ENCODE data around the gene PLSCR1. TPM values are rescaled to one million over a fixed set of nuclear protein-coding genes. Genes with fewer than 3 reads are reported as not detected.

PLSCR1 gene
- total and polyA plus RNA-seq, 9 of the 15 experiments (the other 6 are each of a cell fraction or from before 2014, with no cell fraction given) = 40.6 to 122 (median 69.1) TPM

DNA sequence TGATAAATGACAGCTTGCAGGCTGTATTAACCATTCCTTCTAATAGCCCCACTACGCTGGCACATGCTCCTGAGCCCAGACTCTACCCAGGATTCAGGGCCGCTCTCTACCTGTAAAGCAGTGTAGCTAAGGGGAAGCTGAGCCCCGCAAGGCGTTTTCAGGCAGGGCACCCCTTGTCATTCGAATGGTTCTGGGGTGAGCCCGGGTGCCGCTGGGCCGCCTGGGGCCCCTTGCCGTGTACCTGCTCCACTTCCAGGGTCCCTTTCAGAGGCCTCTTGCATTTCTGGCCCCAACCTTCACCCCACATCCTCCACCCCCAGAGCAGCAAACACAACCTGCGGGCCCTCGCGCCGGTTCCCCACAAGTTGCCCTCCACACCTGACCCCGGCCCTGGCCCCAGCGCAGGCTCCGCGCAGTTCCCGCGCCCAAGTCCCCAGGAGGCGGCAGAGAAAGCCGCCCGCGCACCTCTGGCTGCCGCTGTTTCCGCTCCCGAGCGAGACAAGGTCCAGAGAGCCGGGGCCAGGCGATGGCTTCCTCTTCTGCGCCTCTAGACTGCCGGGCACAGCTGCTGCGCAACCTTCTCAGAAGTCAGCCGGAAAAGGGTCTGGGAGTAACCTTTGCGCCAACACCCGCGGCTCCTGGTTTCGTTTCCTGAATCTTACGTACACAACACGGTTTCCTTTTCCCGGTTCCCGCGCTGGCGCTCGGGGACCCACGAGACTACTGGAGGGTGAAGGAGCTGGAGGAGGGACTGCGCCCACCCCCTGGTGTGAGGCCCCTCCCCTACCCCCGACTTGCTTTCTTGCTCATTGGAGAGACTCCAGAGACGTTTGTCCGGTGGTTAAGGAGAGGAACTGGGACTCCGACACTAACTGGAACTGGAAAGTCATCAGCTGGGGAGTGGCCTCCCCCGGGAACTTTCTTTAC is at the start of gene PLSCR1 (continued):
- TF ChIP-seq NONO (IDR thresholded peaks at IDR 0.05; ENCODE audit: low read depth in 2 of 2, low read length in 1 of 2) (no peak), SREBF2 (CRISPR knock-in tag; IDR thresholded peaks at IDR 0.05) (no peak), NR1H2 (CRISPR knock-in tag; IDR thresholded peaks at IDR 0.05) (no peak), ZFX (CRISPR knock-in tag; IDR thresholded peaks at IDR 0.05) (peak; percentile 78), MBD2 (IDR thresholded peaks at IDR 0.05; ENCODE audit: borderline replicate concordance, low read depth) (peak; percentile 15; the same call in 1 of the 2 replicates), ZNF232 (CRISPR knock-in tag; IDR thresholded peaks at IDR 0.05) (no peak), SAP30 (IDR thresholded peaks at IDR 0.05; ENCODE audit: borderline replicate concordance, insufficient read depth, low read depth, low read length, poor library complexity, severe bottlenecking) (peak; percentile 38), DPF2 (IDR thresholded peaks at IDR 0.05) (no peak), ZNF175 (CRISPR knock-in tag; IDR thresholded peaks at IDR 0.05; ENCODE audit: low read depth) (no peak), DIDO1 (tag; IDR thresholded peaks at IDR 0.05; ENCODE audit: low read depth) (no peak), MAZ (CRISPR knock-in tag; conservative IDR thresholded peaks at IDR 0.05 in 1 of 2, IDR thresholded peaks at IDR 0.05 in 1 of 2) (peak; percentile 64 to 78), KLF6 (CRISPR knock-in tag; IDR thresholded peaks at IDR 0.05; ENCODE audit: borderline replicate concordance) (no peak), FOXP1 (CRISPR knock-in tag; IDR thresholded peaks at IDR 0.05) (no peak), SMARCE1 (IDR thresholded peaks at IDR 0.05) (0 out of 2 replicates have a peak, but pooled peaks have one; percentile 7), CREM (IDR thresholded peaks at IDR 0.05; ENCODE audit: low read depth) (peak; percentile 53; the same call in 1 of the 2 replicates), MTA3 (IDR thresholded peaks at IDR 0.05; ENCODE audit: borderline replicate concordance) (peak; percentile 44; the same call in 1 of the 2 replicates), POLR2A (conservative IDR thresholded peaks at IDR 0.05) (peak; percentile 89), YY1 (IDR thresholded peaks at IDR 0.05; ENCODE audit: borderline replicate concordance in 1 of 3, control insufficient read depth in 1 of 3, extremely low read depth in 1 of 3, insufficient read depth in 3 of 3, insufficient read length in 1 of 3, insufficient replicate concordance in 2 of 3, low read depth in 1 of 3, low read length in 2 of 3) (peak in 1 of 3 experiments; percentile 47)
- TF ChIP-seq, protein P1, sequence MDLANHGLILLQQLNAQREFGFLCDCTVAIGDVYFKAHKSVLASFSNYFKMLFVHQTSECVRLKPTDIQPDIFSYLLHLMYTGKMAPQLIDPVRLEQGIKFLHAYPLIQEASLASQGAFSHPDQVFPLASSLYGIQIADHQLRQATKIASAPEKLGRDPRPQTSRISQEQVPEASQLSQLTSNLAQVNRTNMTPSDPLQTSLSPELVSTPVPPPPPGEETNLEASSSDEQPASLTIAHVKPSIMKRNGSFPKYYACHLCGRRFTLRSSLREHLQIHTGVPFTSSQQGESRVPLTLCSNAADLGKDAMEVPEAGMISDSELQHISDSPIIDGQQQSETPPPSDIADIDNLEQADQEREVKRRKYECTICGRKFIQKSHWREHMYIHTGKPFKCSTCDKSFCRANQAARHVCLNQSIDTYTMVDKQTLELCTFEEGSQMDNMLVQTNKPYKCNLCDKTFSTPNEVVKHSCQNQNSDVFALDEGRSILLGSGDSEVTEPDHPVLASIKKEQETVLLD (IDR thresholded peaks at IDR 0.05) = no peak
- TF ChIP-seq, protein P2, sequence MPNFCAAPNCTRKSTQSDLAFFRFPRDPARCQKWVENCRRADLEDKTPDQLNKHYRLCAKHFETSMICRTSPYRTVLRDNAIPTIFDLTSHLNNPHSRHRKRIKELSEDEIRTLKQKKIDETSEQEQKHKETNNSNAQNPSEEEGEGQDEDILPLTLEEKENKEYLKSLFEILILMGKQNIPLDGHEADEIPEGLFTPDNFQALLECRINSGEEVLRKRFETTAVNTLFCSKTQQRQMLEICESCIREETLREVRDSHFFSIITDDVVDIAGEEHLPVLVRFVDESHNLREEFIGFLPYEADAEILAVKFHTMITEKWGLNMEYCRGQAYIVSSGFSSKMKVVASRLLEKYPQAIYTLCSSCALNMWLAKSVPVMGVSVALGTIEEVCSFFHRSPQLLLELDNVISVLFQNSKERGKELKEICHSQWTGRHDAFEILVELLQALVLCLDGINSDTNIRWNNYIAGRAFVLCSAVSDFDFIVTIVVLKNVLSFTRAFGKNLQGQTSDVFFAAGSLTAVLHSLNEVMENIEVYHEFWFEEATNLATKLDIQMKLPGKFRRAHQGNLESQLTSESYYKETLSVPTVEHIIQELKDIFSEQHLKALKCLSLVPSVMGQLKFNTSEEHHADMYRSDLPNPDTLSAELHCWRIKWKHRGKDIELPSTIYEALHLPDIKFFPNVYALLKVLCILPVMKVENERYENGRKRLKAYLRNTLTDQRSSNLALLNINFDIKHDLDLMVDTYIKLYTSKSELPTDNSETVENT (CRISPR knock-in tag; IDR thresholded peaks at IDR 0.05) = no peak
- TF ChIP-seq, protein P3, sequence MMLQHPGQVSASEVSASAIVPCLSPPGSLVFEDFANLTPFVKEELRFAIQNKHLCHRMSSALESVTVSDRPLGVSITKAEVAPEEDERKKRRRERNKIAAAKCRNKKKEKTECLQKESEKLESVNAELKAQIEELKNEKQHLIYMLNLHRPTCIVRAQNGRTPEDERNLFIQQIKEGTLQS (IDR thresholded peaks at IDR 0.05) = no peak
- TF ChIP-seq, protein P3 (CRISPR knock-in tag; conservative IDR thresholded peaks at IDR 0.05) = no peak

Measured in K562 (cell line).